Loucy (cell line): ENCODE measurements around the gene CNTNAP3.
"Not testable (repeated sequence)": the region's sequence is repeated elsewhere in the genome, so short reads cannot be mapped to it uniquely, and the experiment has no call there.

Experiments
- CTCF ChIP-seq: fragments of 200-600 bp; sonication (generic); conservative IDR thresholded peaks from 2 replicates; pipeline ENCODE4 v1.5.1; 2014; ENCODE audit warnings: mild to moderate bottlenecking, antibody characterized with exemption, low read length
- EZH2phosphoT487 ChIP-seq: fragments of 200-600 bp; IDR thresholded peaks from 2 replicates; pipeline ENCODE4 v1.6.1; 2018; ENCODE audit warnings: antibody characterized with exemption, mild to moderate bottlenecking, moderate library complexity, borderline replicate concordance

- TF ChIP-seq CTCF, EZH2phosphoT487: not testable (repeated sequence)
Measured at GRCh38 chr9:39279995-39280394, 8.0 kb downstream of the CNTNAP3 start.
